ENCODE measurements around the gene SPINK13. TPM values are rescaled to one million over a fixed set of nuclear protein-coding genes. Genes with fewer than 3 reads are reported as not detected.

Gene SPINK13
- total RNA-seq, 1 donor from 2014 or later = not detected

GRCh38 chr5:148237785-148238417 is 30.7 kb upstream of the SPINK13 start:
- DNase-seq (ENCODE audit: low read depth) (no peak), FAIRE-seq (no peak)
- H2AFZ ChIP-seq (ENCODE audit: low read depth, low read length) = no peak overlapping the region
- H4K20me1 ChIP-seq (ENCODE audit: insufficient read depth, low read length) = no peaks in the 10 kb centered on the region
- Mint-ChIP-seq H3K36me3 (ENCODE audit: low read depth, unreplicated experiment) (no peaks in the 10 kb centered on the region), H3K27ac (ENCODE audit: unreplicated experiment) (no peak overlapping the region), H3K9me3 (ENCODE audit: unreplicated experiment) (no peaks in the 10 kb centered on the region), H3K4me3 (ENCODE audit: unreplicated experiment) (no peak overlapping the region), H3K4me1 (ENCODE audit: low read depth, unreplicated experiment) (no peaks in the 10 kb centered on the region), H3K27me3 (ENCODE audit: low read depth, unreplicated experiment) (peaks cover under 1% of the 10 kb centered on the region)
- no peak overlapping the region for H3K27ac ChIP-seq (ENCODE audit: low read depth, low read length)
- no peaks in the 10 kb centered on the region for H3K4me1 ChIP-seq (ENCODE audit: insufficient read depth, low read length)
- TF ChIP-seq EZH2 (IDR thresholded peaks at IDR 0.05; ENCODE audit: insufficient read depth, low read length) (no peak), CTCF (IDR thresholded peaks at IDR 0.05; ENCODE audit: insufficient read depth, low read depth, low read length) (no peak)
- no peaks in the 10 kb centered on the region for H3K9me3 ChIP-seq (ENCODE audit: insufficient read depth, low read depth, low read length)
- no peaks in the 10 kb centered on the region for H3K79me2 ChIP-seq (ENCODE audit: insufficient read depth, low read length)
- H3K36me3 ChIP-seq (ENCODE audit: insufficient read depth, low read length) = no peaks in the 10 kb centered on the region
- no peak overlapping the region for H3K4me2 ChIP-seq (ENCODE audit: low read length)
- no peaks in the 10 kb centered on the region for H3K27me3 ChIP-seq (ENCODE audit: insufficient read depth, low read length)
- H3K4me3 ChIP-seq (ENCODE audit: insufficient read depth, low read depth, low read length) = no peak overlapping the region
- no peak overlapping the region for H3K9ac ChIP-seq (ENCODE audit: low read length)

- no peak for TF ChIP-seq EZH2 (IDR thresholded peaks at IDR 0.05; ENCODE audit: insufficient read depth, low read length)
- TF ChIP-seq CTCF (IDR thresholded peaks at IDR 0.05; ENCODE audit: insufficient read depth, low read depth, low read length) = no peak
- Histone ChIP-seq H3K36me3 (ENCODE audit: insufficient read depth, low read length) (no peaks in the 10 kb centered on the region), H2AFZ (ENCODE audit: low read depth, low read length) (no peak within 1 kb of the TSS), H3K9me3 (ENCODE audit: insufficient read depth, low read depth, low read length) (no peaks in the 10 kb centered on the region), H3K4me3 (ENCODE audit: insufficient read depth, low read depth, low read length) (no peak within 1 kb of the TSS), H3K27me3 (ENCODE audit: insufficient read depth, low read length) (no peaks in the 10 kb centered on the region), H3K4me2 (ENCODE audit: low read length) (no peak within 1 kb of the TSS), H3K9ac (ENCODE audit: low read length) (no peak within 1 kb of the TSS), H3K27ac (ENCODE audit: low read depth, low read length) (no peak within 1 kb of the TSS), H3K4me1 (ENCODE audit: insufficient read depth, low read length) (no peaks in the 10 kb centered on the region), H3K79me2 (ENCODE audit: insufficient read depth, low read length) (no peaks in the 10 kb centered on the region), H4K20me1 (ENCODE audit: insufficient read depth, low read length) (no peaks in the 10 kb centered on the region)
- no peaks in the 10 kb centered on the region for H3K36me3 Mint-ChIP-seq (ENCODE audit: low read depth, unreplicated experiment)
- H3K27ac Mint-ChIP-seq (ENCODE audit: unreplicated experiment) = no peak within 1 kb of the TSS
- H3K27me3 Mint-ChIP-seq (ENCODE audit: low read depth, unreplicated experiment) = peaks cover 3% of the 10 kb centered on the region
- FAIRE-seq (no peak), DNase-seq (ENCODE audit: low read depth) (no peak)
- H3K9me3 Mint-ChIP-seq (ENCODE audit: unreplicated experiment) = no peaks in the 10 kb centered on the region
- no peak within 1 kb of the TSS for H3K4me3 Mint-ChIP-seq (ENCODE audit: unreplicated experiment)
- H3K4me1 Mint-ChIP-seq (ENCODE audit: low read depth, unreplicated experiment) = no peaks in the 10 kb centered on the region
These were observed 30.2 kb upstream of the SPINK13 start, which contains the start of gene MARCOL for GRCh38 chr5:148238418-148238794. Gene MARCOL, plus strand, starts transcription at chr5:148238525. Its CDS starts 73 bp downstream, at chr5:148238598.

GRCh38 chr5:148248894-148249293 is 19.7 kb upstream of the SPINK13 start:
- H3K27ac ChIP-seq (ENCODE audit: low read depth, low read length) = no peak overlapping the region
- no peaks in the 10 kb centered on the region for H3K9me3 ChIP-seq (ENCODE audit: insufficient read depth, low read depth, low read length)
- H3K9ac ChIP-seq (ENCODE audit: low read length) = no peak overlapping the region
- H3K27me3 ChIP-seq (ENCODE audit: insufficient read depth, low read length) = no peaks in the 10 kb centered on the region
- H2AFZ ChIP-seq (ENCODE audit: low read depth, low read length) = no peak overlapping the region
- H3K36me3 ChIP-seq (ENCODE audit: insufficient read depth, low read length) = no peaks in the 10 kb centered on the region
- DNase-seq (ENCODE audit: low read depth) = no peak
- H3K79me2 ChIP-seq (ENCODE audit: insufficient read depth, low read length) = no peaks in the 10 kb centered on the region
- H3K4me3 ChIP-seq (ENCODE audit: insufficient read depth, low read depth, low read length) = no peak overlapping the region
- H3K4me2 ChIP-seq (ENCODE audit: low read length) = no peak overlapping the region
- no peaks in the 10 kb centered on the region for H3K9me3 Mint-ChIP-seq (ENCODE audit: unreplicated experiment)
- H3K4me1 Mint-ChIP-seq (ENCODE audit: low read depth, unreplicated experiment) = no peaks in the 10 kb centered on the region
- no peak for FAIRE-seq
- TF ChIP-seq CTCF (IDR thresholded peaks at IDR 0.05; ENCODE audit: insufficient read depth, low read depth, low read length) = no peak
- no peak for TF ChIP-seq EZH2 (IDR thresholded peaks at IDR 0.05; ENCODE audit: insufficient read depth, low read length)
- H3K4me1 ChIP-seq (ENCODE audit: insufficient read depth, low read length) = no peaks in the 10 kb centered on the region
- no peak overlapping the region for H3K27ac Mint-ChIP-seq (ENCODE audit: unreplicated experiment)
- H4K20me1 ChIP-seq (ENCODE audit: insufficient read depth, low read length) = no peaks in the 10 kb centered on the region
- no peaks in the 10 kb centered on the region for H3K36me3 Mint-ChIP-seq (ENCODE audit: low read depth, unreplicated experiment)
- no peak overlapping the region for H3K4me3 Mint-ChIP-seq (ENCODE audit: unreplicated experiment)
- H3K27me3 Mint-ChIP-seq (ENCODE audit: low read depth, unreplicated experiment) = peaks cover 2% of the 10 kb centered on the region

Measured in astrocyte (in vitro differentiated cells and primary cell).